HG03354 (cell line): ENCODE measurements around the gene PHF5A.

Experiments
- ATAC-seq: cut with Tn5 transposase; IDR thresholded peaks from one replicate; pipeline ENCODE4 v1.9.1; 2021; ENCODE audit warnings: mild to moderate bottlenecking; ENCODE audit not compliant: unreplicated experiment, poor library complexity, severe bottlenecking

Gene PHF5A, protein sequence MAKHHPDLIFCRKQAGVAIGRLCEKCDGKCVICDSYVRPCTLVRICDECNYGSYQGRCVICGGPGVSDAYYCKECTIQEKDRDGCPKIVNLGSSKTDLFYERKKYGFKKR

DNA sequence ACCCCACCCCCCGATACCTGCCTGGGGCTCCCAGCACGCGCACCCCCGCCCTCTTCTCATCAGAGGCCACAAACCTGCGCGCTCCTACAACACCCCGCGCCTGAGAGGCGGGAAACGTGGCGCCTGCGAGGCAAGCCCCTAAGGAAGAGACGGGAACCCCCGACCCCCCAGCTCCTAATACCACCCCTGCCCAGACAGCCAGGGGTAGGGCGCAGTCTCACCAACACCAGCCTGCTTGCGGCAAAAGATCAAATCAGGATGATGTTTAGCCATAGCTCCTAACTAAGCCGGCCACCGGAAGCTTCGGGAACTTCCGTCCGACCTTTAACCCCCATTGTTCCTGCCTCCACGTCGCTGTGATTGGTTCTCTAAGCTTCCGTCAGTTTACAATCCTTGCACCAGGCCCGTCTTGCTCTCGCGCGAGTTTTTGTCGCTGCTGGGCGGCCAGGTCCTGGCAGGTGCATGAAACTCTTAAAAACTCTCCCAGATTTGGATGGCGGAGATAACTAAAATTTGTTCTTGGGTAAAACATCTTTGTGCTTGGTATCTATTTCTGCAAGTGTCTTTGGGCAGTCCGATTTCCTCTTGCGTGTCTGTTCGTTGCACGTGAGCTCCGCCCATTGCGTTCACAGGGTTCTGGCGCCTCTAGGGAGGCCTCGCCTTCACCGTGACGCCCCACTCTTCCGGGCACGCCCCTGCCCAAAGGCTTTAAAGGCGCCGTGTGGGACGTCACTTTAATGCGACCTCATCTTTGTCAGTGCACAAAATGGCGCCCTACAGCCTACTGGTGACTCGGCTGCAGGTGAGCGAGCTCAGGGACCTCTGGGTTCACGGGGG is at the start of gene PHF5A, which contains the start of gene ACO2:
Gene PHF5A, minus strand, starts transcription at position 312 of the 837 bp plus-strand sequence. Its CDS starts 39 bp downstream, at position 273.
Gene ACO2, plus strand, starts transcription at position 737 of the 837 bp plus-strand sequence. Its CDS starts 30 bp downstream, at position 767.
- peak; percentile 89 for ATAC-seq

DNA sequence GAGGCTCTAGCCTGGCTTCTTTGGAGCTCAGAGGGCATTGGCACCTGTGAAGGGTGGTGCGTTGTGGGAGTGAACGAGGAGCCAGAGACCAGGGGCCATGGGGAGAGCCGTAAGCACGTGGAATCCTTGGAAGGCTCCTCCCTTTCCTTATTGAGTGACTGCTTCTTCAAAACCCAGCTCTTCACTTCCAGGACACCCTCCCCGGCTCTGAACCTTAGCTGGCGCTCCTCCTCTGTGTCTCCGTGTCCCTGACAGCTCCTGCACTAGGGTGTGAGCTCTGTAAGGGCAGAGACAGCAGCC is 49.5 kb upstream of the PHF5A start:
- ATAC-seq: no peak

DNA sequence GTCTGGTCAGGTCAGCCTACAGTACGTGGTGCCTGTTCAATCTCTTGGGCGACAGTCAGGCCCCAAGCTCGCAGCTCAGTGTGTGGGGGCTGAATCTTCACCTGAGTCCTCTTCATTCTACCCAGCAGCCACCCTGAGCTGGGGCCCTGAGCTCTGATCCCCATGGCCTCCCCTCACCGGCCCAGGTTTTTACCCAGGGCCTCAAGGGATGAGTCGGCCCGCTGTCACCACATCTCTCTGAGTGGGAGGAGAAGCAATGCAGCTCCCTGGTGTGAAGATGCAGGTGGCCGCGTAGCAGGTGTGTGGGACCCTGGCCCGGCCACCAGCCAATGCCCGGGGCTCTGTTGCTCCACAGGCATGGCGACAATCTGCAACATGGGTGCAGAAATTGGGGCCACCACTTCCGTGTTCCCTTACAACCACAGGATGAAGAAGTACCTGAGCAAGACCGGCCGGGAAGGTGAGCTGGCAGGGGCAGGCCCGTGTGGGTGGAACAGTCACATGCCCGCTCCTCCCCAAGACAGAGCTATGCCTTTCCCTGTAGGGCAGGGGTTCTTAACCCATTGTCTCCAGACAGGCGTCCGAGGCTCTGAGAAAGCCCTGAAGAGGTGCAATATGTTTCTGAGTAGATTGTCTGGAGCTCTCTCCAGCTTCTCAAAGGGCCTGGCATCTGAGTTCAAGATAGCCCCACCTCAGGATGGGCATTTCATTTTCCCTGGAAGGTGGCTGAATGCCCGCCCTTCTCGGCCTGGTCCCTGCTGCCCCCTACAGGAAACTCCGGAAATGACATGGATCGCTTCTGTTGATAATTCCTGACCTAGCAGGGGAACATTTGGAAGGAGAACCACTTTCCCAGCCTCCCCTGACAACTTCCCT is 48.9 kb upstream of the PHF5A start:
- no peak for ATAC-seq

DNA sequence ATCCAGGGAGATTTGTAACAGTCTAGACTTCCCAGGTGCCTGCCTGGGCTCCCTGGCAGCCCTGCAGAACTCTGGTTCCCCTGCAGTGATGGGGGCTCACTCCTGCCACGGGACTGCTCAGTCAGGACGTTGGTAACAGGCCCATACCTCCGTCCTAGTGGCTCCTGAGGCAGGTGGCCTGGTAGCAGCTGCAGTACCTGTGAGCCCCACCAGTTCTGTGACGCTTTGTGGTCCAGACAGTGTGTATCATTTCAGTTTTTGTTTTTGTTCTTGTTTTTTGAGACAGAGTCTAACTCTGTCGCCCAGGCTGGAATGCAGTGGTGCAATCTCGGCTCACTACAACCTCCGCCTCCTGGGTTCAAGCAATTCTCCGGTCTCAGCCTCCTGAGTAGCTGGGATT is 48.0 kb upstream of the PHF5A start:
- no peak for ATAC-seq

DNA sequence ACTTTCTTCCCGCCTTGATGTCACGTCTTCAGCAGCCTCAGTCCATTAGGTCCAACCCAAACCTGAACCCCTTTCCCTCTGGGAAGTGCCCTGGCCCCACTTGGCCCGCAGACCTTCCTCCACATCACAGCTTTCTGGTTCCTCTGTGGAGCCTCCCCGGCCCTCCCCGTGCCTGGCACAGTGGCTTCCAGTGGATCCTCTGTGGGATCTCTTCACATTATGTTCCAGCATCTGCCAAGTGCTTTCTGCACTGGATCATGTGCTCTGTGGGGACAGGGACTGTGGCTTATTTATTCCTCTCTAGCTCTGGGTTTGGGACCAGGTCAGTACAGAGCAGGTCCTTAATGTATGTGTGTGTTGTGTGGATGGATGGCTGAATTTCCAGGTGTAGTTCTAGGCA is 44.9 kb upstream of the PHF5A start:
- no peak for ATAC-seq

DNA sequence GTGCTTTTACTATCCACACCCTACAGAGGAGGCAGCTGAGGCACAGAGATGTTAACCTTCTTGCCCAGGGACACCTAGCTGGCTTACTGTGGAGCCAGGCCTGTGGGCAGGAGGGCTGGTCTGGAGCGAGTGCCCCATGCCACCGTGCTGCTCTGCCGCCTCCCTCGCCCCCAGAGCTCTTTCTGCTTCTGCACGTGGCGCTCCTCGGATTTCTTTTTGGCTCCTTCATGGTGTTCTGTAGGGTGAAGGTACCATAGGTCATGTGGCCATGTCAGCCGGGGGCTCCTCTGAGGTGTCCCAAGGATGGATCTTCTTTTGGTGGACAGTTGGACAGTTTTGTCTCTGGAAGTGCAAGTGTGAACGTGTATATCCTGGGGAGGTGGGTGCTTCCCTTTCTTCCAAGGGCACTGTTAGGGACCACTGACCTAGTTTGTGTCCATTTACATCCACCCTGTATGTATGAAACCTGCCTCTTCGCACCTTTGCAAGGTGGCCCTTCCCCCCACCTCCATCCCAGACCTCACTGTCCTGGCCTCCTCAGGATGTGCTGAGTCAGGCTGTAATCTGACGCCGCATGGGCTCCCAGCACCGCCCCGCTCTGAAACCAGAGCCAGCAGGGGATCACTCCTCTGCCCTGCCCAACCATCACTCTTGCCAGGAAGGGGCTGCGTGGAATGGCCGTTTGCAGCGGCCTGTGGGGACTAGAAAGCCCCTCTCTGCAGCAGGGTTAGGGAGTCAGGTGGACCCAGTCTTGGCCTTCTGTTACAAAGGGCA is 44.1 kb upstream of the PHF5A start:
- ATAC-seq: no peak

DNA sequence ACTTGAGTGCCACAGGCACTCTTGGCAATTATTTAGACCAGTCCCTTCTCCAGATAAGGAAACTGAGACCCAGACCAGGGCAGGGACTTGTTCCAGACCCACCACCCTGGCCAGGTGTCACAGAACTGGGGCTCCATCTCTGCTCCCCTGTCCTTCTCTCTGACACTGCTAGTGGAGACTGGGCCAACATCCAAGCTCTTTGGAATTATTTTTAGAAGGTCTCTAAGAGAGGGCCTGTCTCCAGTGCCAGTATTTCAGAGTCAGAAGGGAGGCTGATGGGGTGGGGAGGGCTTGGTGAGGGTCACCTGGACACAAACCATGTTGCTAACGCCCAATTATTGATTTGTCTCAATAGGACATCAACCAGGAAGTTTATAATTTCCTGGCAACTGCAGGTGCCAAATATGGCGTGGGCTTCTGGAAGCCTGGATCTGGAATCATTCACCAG is 43.1 kb upstream of the PHF5A start:
- ATAC-seq: no peak

DNA sequence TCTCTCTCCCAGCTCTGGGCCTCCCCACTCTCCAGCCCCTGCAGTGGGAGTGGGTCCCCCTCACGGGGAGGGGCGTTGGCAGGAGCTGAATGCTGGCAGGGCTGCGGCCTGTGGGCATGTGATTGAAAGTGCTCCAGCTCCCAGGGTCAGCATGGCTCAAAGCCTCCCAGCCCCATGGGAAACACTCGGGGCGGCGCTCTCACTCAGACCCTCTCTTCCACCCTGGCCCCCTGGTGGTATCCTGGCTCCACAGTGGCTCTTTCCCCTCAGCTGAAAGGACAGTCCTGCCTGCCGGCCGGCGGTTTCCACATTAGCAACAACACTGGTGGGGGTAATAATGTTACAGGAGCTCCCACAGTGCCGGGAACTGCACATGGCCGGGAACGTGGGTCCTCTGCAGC is 40.3 kb upstream of the PHF5A start:
- ATAC-seq: no peak

DNA sequence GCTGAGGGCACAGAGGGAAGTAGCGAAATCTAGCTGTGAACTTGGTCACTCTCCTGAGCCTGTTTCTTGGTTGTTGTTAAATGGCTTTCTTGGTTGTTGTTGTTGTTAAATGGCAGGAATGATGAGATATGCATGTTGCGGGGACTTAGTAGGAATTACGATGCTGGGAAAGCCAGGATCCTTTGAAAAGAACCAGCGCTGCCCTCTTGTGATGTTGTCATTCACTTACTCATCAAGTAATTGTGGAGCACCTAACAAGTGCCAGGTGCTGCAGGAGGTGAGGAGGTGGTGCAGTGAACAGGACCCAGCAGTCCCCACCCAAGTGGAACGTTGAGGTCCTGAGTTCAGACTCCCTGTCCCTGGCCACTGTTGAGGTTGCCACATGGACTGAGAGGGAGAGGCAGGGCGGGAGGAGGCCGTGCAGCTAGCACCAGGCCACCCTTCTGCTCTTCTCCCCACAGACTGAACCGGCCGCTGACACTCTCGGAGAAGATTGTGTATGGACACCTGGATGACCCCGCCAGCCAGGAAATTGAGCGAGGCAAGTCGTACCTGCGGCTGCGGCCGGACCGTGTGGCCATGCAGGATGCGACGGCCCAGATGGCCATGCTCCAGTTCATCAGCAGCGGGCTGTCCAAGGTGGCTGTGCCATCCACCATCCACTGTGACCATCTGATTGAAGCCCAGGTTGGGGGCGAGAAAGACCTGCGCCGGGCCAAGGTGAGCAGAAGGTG is 39.0 kb upstream of the PHF5A start:
- no peak for ATAC-seq

DNA sequence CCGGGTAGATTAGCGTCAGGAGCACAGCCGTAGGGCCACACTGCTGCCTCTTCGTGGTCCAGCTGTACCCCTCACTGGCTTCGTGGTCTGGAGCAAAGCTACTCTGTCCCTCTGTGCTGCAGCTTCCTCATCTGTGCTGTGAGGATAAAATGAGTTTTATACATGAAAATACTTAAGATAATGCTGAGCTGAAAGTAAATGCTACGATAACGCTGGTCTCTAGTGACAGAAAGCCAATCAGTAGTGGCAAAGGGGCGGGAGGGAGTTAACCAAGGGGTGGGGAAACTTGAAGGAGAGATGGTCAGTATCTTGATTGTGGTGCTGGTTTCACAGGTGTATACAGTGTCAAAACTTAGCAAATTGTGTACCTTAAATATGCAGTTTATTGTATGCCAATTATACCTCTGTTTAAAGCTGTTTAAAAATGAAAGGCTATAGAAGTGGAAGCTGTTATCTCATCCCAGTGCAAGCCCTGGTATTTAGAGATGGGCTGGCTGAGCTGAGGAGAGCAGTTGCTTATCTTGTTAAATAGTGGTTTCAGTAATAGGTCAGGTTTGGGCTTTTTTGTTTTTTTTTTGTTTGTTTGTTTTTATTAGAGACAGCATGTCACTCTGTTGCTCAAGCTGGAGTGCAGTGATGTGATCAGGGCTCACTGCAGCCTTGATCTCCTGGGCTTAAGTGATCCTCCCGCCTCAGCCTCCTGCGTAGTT is 37.2 kb upstream of the PHF5A start:
- no peak for ATAC-seq

DNA sequence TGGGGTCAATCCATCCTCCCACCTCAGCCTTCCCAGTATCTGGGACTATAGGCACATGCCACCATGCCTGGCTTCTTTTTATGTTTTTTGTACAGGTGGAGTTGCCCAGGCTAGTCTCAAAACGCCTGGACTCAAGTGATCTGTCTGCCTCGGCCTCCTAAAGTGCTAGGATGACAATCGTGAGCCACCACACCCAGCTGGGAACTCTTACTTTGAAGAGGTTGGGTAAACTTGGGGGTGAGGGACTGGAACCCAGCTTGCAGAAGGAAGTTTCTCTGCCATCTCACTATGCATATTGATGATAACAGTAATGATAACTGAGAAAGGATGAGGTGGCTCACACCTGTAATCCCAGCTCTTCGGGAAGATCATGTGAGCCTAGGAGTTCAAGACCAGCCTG is 36.3 kb upstream of the PHF5A start:
- no peak for ATAC-seq

DNA sequence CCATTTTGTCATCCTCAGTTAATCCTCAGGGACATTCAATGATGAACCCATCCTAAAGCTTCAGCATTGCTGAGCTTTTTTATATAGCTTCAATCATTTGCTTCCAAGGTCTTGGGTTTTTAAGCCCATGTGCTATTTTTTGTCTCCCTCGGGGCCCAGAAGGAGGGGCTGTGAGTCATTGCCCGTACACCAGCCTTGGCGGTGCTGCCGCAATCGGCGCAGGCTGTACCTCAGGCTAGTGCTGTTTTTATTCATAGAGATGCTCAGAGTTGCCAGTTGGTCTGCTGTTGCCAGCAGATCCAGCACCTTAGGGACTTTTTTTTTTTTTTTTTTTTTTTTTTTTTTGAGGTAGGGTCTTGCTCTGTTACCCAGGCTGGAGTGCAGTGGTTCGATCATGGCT is 35.9 kb upstream of the PHF5A start:
- no peak for ATAC-seq

DNA sequence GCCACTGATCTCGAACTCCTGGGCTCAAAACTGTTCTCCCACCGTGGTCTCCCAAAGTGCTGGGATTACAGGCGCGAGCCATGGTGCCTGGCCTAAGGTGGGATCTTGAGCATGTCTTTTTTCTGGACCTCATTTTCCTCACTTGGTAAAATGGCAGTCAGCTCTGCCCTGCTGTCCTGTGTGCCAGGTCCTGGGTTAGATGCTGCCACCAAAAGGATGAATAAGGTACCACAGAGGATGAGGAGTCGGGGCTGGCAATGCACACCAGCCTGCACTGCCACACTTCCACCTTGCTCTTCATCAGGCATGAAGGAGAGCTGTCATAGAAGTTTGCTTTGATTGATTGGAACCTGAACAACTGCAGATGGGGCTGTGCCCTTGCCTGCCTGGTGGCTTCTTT is 32.7 kb upstream of the PHF5A start:
- ATAC-seq: no peak

DNA sequence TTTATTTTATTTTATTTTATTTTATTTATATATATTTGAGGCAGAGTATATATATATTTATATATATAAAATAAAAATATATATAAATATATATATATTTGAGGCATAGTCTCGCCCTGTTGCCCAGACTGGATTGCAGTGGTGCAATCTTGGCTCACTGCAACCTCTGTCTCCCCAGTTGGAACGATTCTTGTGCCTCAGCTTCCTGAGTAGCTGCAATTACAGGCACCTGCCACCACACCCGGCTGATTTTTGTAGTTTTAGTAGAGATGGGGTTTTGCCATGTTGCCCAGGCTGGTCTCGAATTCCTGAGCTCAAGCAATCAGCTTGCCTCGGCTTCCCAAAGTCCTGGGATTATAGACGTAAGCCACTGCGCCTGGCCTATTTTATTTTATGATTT is 31.8 kb upstream of the PHF5A start:
- ATAC-seq: no peak

DNA sequence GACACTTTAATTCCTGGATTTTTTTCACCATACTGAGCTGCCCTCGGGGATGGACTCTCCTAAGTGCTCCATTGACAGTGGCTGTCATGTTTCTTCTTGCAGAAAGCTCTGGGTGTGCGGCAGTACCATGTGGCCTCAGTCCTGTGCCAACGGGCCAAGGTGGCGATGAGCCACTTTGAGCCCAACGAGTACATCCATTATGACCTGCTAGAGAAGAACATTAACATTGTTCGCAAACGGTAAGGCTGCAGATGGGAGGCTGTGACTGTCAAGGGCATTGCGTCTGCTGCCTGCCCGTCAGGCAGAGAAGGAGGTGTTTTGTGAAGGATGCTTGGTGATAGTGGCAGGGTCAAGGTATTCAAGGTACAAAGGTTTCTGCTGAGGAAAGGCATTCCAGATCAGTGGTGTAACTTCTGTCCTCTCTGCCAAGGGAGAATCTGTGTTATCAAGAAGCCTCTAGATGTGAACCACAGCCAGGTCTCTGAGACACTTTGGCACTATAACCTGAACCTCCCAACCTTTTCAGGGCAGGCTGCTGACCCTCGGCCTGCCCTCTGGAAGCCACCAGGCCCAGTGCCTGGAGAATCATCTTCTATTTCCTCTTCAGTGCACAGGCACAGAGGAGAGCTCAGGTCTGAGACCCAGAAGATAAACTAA is 31.3 kb upstream of the PHF5A start:
- no peak for ATAC-seq

DNA sequence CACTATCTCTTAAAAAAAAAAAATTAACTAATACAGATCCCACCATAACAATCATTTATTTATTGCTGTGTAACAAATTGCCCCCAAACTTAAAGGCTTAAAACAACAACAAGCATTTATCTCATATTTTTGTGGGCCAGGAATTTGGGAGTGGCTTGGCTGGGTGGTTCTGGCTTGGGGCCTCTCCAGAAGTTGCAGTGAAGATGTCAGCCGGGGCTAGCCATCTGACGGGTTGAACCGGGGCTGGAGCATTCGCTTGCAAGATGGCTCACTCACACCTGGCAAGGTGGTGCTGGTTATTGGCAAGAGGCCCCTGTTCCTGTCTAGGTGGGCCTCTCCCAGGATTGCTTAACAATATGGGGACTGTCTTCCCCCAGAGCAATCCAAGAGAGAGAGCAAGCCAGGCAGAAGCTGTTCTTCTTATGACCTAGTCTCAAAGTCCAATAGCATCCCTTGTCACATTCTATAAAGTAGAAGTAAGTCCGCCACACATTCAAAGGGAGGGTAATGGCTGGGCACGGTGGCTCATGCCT is 29.9 kb upstream of the PHF5A start:
- no peak for ATAC-seq

DNA sequence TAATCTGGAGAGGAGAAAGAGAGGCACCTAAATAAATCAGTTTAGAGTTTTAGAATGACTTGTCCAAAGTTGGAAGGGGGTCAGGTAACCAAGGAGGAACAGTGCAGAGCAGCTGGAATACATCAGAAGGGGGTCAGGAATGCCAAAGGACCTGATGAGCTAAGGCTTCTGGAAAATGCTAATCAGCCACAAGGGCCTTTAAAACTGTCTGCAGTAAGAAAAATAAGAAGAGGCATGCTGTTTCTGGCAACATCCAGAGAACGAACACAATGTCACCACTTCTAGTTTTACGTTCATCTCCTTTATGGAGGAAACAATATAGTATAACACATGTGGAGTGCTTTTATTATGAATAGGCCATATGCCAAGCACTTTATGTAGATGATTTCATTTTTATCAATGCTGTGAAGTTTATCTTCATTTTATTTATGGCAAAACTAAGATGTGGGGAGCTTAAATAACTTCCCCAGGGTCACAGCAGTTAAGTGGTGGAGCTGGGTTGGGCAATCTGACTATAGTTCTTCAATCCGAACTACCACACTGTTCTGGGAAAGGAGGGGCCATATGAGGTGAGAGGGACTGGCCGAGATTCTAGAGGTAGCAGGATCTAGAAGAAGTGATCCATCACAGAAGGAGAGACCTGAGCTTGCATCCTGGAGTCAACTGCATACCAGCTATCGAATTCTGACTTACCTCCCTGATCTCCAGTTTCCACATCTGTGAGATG is 23.0 kb upstream of the PHF5A start:
- ATAC-seq: no peak
